Dedifferentiated amniotic fluid mesenchymal stem cell (primary cell): ENCODE data around the gene ALOX5AP.
A peak's percentile ranks its signal among the peaks of the same experiment; 100 is the strongest.

ENCODE experiments used
- DNase-seq: peaks from one replicate; pipeline ENCODE4 v3.0.0-alpha.2; 2016; ENCODE audit errors: extremely low spot score

The ALOX5AP gene

GRCh38 chr13:30714629-30715371 lies 20.5 kb upstream of the ALOX5AP start:
- DNase-seq: no peak

- no peak for DNase-seq
These were observed 20.0 kb upstream of the ALOX5AP start for GRCh38 chr13:30715372-30715756.

- DNase-seq: no peak
These were observed 19.5 kb upstream of the ALOX5AP start for GRCh38 chr13:30715837-30716236.

GRCh38 chr13:30718661-30719524 lies 16.4 kb upstream of the ALOX5AP start:
- DNase-seq: peak; percentile 81

- DNase-seq: no peak
These were observed 15.8 kb upstream of the ALOX5AP start for GRCh38 chr13:30719525-30719914.

GRCh38 chr13:30720172-30720869 lies 15.0 kb upstream of the ALOX5AP start:
- DNase-seq: peak; percentile 60

GRCh38 chr13:30721936-30722335 lies 13.4 kb upstream of the ALOX5AP start:
- no peak for DNase-seq

GRCh38 chr13:30722361-30722760 lies 13.0 kb upstream of the ALOX5AP start:
- DNase-seq: no peak

GRCh38 chr13:30724778-30725177 lies 10.6 kb upstream of the ALOX5AP start:
- DNase-seq: no peak

- DNase-seq: no peak
These were observed 9.8 kb upstream of the ALOX5AP start for GRCh38 chr13:30725326-30726085.

- DNase-seq: no peak
These were observed 9.2 kb upstream of the ALOX5AP start for GRCh38 chr13:30726192-30726591.

- DNase-seq: no peak
These were observed 7.6 kb upstream of the ALOX5AP start for GRCh38 chr13:30727491-30728355.

- no peak for DNase-seq
These were observed 5.5 kb upstream of the ALOX5AP start for GRCh38 chr13:30729801-30730200.

- DNase-seq: no peak
These were observed 4.8 kb upstream of the ALOX5AP start for GRCh38 chr13:30730526-30730925.

GRCh38 chr13:30731361-30732045 lies 3.8 kb upstream of the ALOX5AP start:
- no peak for DNase-seq

GRCh38 chr13:30732046-30732390 lies 3.3 kb upstream of the ALOX5AP start:
- DNase-seq: no peak

GRCh38 chr13:30734439-30734838 lies 904 bp upstream of the ALOX5AP start:
- peak; percentile 35 for DNase-seq

- no peak for DNase-seq
These were observed 481 bp downstream of the ALOX5AP start for GRCh38 chr13:30735872-30736175.

GRCh38 chr13:30736461-30737320 lies 1.3 kb downstream of the ALOX5AP start:
- DNase-seq: no peak
